GM19463 (cell line): Measurements from ENCODE around the gene C17orf107.
"Not testable (repeated sequence)": the region's sequence is repeated elsewhere in the genome, so short reads cannot be mapped to it uniquely, and the experiment has no call there.

Experiments
- ATAC-seq: cut with Tn5 transposase; IDR thresholded peaks from one replicate; pipeline ENCODE4 v1.9.1; 2021; ENCODE audit warnings: mild to moderate bottlenecking, moderate library complexity; ENCODE audit not compliant: unreplicated experiment

The C17orf107 gene

DNA sequence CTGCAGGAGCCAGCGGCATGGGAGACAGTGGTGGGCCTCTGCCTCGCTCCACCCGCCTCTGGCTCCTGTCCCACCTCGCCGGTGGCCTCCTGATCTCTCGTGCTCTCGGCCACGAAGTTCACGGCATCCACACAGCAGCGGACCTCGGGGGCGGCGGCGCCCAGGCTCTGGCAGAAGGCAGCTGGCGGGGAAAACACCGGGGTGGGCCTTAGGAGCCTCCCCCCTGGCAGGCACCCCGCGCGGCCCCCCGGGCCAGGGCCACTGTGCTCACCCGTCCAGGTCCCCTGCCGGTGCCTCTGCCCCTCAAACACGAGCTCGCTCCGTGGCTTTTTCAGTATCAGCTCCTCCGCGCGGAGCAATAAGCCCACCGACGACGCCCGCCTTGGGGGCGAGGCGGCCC, 409 bp upstream of the C17orf107 start:
- no peak for ATAC-seq

DNA sequence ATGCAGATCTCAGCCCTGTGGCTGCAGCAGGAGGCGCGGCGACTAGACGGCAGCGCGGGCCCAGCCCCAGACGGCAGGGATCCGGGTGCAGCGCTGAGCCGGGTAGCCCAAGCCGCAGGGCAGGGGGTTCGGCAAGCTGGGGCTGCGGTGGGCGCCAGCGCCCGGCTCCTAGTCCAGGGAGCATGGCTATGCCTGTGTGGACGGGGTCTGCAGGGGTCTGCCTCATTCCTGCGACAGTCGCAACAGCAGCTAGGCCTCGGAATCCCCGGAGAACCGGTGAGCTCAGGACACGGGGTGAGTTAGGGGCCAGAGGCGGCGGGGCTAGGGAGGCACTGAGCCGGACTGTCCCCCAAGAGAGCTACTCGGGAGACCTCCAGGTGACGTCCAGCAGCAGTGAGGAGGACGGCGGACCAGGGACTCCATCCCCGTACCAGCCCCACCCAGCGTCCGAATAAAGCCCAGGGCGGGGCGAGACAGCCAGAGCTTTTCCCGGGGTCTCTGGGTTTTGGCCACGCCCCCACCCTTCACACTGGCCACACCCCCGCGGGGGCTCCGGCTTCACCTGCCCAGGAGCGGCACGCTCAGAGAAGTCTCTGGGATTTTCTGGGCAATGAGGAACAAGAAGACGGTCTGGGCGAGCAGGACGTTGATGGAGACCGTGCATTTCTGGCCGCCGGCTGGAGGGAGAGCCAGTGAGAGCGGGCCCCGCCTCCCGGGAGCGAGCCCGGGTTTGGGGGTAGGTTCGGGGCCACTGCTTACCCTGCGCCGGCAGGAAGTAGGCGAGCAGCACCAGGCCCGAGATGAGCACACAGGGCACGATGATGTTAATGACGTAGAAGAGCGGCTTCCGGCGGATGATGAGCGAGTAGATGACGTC, 1.1 kb downstream of the C17orf107 start:
- ATAC-seq, result no peak

DNA sequence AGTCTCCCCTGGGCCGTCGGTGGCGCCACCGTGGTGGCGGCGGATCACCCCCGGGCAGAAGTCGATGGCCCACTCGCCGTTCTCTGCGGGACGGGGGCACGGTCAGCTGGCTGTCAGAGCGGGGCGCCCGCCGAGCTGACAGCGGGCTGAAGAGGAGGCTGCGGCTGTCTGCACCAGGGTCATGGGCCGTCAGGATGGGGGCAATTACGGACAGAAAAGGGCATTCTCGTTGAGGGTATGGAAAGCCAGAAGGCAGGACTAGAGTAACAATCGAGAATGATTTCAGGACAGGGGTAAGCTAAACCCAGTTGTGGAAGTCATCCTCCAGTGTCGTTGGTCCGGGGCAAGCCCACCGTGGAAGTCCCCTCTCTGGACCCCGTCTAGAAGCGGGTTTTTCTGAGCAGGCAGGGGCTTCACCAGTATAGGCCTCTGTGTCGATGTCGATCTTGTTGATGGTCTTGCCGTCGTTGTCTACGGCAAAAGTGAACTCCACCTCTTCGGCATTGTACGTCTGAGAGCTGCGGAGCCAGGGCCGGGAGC, 1.8 kb downstream of the C17orf107 start:
- ATAC-seq, result no peak

DNA sequence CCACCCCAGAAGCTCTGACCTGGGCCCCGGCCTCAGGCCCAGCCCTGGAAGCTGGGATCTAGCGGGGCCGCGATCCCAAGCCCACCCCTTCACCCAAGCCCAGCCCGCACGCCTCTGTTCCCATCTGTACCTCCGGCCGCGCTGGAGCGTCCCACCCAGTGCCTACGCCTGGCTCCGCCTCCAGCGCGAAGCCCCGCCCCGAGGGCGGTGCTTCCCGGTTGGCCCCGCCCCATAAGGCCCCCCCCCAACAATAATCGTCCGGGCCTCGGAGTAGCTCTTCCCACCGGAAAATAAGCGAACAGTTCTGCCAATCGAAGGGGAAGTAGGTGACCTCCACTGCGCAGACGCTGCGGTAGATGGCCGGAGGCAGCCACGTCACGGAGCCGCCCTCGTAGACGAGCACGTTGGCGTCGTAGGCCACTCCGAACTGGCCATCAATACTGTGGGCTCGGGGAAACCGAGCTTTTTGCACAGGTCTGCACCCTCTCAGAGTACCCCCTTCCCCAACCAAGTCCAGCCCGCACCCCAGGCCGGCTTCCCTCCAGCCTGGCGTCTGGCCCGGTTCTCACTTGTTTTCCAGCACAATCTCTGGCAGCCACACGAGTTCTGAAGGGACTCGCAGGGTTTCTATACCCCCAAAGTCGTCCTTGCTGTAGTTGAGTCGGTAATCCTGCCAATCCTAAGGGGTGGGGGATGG, 2.5 kb downstream of the C17orf107 start:
- ATAC-seq, result no peak

DNA sequence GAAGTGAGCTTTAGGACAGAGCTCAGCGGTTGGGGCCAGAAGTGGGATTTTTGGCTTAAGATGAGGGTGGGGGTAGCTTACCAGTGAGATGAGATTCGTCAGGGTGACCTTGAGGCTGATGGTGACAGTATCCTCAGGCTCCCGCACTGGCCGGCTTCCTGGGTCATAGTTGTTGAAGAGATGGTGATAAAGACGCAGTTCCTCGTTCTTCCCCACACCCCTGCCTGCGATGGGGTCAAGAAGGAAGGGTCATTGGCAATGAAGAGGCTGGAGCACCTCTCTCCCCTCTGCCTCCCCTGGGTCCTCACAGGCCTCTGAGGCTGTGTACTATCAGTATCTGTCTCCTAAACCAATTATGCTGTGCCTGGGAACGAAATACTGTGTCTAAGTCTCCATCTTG, 3.2 kb downstream of the C17orf107 start:
- no peak for ATAC-seq

DNA sequence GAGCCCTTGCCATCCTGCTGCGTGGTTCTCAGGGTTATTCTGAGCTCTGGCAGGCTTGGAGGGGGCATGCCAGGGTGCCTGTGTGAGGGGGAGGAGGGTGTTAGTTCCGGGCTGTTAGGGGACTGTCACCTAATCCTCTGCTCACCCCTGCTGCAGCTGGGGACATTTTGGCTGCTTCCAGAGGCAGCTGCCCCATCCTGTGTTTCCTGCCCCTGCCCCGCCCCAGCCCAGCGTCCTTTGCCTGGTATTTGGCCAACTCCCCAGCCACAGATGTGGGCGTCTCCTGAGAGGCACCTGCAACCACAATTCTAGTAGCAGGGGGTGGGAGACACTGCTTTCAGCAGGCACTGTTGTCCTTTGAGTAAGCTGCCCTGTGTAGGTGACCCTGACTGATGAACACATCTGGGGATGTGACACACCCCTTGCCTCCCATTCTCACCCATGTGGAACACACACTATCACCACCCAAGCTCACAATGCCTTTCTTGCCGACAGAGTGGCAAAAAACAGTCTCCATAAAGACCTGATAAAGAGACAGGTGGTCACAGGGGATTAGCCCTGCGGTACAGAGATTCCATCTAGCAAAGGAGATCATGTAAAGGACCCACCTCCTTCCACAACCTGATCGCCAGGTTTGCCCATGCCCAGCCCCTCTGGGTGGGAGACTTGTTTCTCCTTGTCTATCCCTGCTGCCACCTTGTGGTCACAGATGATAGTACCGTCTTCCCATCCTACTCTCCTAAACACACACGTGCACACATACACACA, 3.9 kb downstream of the C17orf107 start, which contains the start of gene CHRNE:
TSS of gene CHRNE (minus strand) at position 48 of the 768 bp plus-strand sequence. CDS start at position 13, 35 bp downstream.
- ATAC-seq, result no peak

DNA sequence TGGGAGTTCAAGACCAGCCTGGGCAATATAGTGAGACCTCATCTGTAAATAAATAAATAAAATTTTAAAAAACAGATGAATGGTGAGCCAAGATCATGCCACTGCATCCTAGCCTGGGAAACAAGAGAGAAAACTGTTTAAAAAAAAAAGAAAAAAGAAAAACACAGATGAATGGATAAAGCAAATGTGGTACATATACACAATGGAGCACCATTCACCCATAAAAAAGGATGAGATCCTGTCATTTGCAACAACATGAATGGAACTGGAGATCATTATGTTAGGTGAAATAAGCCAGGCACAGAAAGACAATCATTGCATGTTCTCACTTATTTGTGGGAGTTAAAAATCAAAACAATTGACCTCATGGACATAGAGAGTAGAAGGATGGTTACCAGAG, 7.3 kb downstream of the C17orf107 start:
- ATAC-seq, result not testable (repeated sequence)

DNA sequence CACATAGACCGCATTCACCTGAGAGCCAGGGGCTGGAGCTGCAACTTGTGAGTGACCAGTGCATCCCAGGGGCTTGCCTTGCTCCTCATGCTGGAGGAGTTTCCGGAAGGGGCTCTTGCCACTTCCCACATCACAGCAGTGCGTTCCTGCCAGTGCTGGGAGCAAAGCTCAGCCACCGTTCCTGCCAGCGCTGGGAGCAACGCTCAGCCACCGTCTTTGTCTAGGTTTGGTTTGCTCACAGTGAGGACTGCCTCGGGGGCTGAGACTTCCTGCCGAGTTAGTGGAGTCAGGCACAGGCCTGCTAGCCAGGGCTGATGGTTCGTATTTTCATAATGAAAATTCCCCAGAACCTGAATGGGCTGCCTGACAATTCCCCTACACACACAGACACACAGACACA, 9.0 kb downstream of the C17orf107 start:
- no peak for ATAC-seq

DNA sequence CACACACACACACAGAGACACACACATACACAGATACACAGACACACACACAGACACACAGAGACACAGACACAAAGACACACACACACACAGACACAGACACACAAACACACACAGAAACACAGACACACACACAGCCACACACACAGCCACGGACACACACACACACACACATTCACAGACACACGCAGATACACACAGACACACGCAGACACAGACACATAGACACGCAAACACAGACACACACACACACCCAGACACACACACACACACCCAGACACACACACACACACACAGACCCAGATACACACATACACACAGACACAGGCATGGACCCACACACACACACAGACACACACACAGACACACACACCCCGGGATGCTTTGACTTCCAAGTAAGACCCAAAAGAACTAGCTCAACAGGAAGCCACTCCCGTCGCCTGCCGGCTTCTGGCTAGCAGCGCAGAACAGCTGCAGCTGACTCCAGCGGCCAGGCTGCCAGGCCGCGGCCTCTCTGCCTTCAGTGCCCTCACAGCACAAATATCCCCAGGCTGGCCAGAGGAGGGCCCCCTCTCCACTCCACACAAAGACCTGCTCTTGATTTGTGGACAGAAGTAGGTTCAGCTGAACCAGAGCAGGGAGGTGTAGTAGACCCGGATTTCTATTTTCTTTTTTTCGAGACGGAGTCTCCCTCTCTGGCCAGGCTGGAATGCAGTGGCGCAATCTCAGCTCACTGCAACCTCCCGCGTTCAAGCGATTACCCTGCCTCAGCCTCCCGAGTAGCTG, 9.6 kb downstream of the C17orf107 start:
- ATAC-seq, result no peak

DNA sequence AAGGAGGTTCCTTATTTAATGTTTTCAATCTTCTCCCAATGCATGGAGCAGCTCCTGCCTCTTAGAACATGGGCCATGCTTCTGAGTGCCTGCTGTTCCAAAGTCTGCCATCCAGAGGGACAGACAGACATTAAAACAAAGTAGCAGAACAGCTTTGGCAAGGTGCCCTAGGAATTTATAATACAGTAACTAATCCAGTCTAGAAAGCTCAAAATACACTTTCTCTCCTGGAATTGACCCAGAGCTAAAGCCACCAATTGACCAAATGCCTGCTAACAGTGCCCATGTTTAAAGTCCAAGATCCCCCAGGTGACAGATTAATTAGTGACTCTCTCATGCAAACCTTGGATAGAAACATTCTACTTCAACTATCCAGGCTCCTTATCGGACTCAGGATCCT, 14.7 kb downstream of the C17orf107 start:
- ATAC-seq, result no peak

DNA sequence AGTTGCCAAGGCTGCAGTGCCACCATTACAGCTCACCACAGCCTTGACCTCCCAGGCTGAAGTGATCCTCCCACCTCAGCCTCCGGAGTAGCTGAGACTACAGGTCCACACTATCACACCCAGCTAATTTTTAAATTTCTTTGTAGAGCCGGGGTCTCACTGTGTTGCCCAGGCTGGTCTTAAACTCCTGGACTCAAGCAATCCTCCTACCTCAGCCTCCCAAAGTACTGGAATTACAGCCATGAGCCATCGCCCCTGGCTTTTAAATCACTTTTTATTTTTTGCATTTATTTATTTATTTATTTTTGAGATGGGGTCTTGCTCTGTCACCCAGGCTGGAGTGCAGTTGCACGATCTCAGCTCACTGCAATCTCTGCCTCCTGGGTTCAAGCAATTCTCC, 15.2 kb downstream of the C17orf107 start:
- not testable (repeated sequence) for ATAC-seq

DNA sequence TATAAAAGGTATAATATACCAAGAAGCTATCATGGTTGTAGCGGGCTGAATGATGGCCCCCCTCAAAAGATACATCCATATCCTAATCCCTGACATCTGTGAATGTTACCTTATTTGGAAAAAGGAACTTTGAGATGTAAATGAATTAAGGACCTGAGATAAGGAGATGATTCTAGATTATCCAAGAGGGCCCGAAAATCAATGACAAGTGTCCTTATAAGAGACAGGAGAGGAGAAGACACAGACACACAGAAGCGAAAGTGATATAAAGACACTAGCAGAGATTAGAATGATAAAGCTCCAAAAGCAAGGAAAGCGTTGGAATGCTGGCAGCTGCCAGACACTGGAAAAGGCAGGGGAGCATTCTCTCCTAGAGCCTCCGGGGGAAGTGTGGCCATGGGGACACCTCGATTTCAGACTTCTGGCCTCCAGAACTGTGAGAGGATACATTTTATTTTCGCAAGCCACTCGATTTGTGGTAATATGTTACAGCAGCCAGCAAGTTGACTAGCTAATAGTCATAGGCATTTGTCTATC, 20.2 kb downstream of the C17orf107 start:
- no peak for ATAC-seq

DNA sequence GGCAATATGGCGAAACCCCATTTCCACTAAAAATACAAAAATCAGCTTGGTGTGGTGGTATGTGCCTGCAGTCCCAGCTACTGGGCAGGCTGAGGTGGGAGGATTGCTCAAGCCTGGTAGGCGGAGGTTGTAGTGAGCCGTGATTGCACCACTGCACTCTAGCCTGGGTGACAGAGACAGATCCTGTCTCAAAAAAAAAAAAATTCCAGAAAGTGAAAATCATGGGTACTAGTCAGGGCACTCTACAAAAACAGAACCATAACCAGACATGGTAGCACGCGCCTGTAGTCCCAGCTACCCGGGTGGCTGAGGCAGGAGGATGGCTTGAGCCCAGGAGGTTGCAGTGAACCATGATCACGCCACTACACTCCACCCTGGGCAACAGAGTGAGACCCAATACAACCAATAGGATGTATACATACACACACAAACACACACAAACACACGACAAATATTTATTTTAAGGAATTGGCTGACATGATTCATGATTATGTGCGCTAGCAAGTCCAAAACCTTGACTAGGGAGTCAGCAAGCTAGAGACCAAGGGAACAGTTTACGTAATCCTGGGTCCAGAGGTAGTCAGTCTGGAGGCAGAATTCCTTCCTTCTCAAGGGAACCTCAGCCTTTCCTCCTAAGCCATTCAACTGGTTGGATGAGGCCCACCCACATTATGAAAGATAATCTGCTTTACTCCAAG, 21.2 kb downstream of the C17orf107 start:
- ATAC-seq, result no peak

DNA sequence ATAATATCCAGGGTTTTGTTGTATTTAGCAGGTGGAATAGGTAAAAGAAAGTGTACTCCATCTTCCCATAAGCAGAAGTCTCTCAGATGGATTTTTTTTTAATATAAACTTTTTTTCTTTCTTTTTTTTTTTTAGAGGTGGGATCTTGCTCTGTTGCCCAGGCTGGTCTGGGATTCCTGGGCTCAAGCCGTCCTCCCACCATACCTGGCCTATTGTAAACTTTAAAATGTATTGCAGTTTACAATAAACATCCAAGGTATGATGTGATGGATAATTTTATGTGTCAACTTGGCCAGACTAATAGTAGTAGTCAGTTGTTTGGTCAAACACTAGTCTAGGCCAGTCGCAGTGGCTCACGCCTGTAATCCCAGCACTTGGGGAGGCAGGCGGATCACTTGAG, 22.0 kb downstream of the C17orf107 start:
- no peak for ATAC-seq

DNA sequence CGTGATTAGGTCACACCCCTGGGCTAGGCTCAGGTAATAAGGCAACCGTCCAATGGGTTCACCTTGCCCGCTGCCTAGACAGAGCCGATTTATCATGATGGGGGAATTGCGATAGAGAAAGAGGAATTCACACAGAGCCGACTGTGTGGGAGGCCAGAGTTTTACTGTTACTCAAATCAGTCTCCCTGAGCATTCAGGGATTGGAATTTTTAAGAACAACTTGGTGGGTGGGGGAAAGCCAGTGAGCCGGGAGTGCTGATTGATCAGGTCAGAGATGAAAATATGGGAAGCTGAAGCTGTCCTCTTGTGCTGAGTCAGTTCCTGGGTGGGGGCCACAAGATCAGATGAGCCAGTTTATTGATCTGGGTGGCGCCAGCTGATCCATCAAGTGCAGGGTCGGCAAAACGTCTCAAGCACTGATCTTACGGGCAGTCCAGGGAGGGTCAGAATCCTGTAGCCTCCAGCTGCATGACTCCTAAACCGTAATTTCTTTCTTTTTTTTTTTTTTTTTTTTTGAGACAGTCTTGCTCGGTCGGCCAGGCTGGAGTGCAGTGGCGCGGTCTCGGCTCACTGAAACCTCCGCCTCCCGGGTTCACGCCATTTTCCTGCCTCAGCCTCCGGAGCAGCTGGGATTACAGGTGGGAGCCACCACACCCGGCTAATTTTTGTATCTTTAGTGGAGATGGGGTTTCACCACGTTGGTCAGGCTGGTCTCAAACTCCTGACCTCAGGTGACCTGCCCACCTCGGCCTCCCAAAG, 27.4 kb downstream of the C17orf107 start:
- ATAC-seq, result not testable (repeated sequence)

DNA sequence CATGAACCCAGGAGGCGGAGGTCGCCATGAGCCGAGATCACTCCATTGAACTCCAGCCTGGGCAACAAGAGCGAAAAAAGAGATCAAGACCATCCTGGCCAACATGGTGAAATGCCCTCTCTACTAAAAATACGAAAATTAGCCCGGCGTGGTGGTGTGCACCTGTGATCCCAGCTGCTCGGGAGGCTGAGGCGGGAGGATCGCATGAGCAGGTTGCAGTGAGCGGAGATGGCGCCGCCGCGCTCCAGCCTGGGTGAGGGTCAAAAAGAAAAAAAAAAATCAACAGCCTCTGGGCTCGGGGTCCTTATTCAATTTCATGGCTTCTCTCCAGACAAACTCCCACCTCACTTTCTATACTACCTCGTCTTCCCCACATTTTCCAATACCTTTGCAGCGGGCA, 29.5 kb downstream of the C17orf107 start:
- ATAC-seq, result no peak

DNA sequence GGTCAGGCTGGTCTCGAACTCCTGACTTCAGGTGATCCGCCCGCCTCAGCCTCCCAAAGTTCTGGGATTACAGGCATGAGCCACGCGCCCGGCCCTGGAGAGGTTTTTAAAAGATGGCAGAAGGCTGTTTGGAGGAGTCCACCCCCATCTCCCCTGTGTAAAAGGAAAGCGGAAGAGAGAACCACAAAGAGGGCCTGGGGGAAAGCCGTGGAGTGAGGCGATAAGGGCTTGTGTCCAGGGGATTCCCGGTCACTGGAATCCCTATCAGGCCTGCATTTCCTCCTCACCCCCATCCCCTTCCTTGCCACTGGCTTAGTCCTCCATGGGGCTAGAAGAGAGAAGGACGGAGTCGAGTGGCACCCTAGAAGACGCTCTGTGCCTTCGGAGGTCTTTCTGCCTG, 32.6 kb downstream of the C17orf107 start, which contains the start of gene GP1BA:
TSS of gene GP1BA (plus strand) at position 315 of the 400 bp plus-strand sequence. CDS start 328 bp downstream, outside the sequence.
- no peak for ATAC-seq

DNA sequence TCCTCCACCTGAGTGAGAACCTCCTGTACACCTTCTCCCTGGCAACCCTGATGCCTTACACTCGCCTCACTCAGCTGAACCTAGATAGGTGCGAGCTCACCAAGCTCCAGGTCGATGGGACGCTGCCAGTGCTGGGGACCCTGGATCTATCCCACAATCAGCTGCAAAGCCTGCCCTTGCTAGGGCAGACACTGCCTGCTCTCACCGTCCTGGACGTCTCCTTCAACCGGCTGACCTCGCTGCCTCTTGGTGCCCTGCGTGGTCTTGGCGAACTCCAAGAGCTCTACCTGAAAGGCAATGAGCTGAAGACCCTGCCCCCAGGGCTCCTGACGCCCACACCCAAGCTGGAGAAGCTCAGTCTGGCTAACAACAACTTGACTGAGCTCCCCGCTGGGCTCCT, 33.4 kb downstream of the C17orf107 start:
- no peak for ATAC-seq

DNA sequence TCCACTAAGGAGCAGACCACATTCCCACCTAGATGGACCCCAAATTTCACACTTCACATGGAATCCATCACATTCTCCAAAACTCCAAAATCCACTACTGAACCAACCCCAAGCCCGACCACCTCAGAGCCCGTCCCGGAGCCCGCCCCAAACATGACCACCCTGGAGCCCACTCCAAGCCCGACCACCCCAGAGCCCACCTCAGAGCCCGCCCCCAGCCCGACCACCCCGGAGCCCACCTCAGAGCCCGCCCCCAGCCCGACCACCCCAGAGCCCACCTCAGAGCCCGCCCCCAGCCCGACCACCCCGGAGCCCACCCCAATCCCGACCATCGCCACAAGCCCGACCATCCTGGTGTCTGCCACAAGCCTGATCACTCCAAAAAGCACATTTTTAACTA, 34.3 kb downstream of the C17orf107 start:
- ATAC-seq, result no peak
